ENCODE results near the gene HCAR3.
"Not testable (repeated sequence)": the region's sequence is repeated elsewhere in the genome, so short reads cannot be mapped to it uniquely, and the experiment has no call there.

The HCAR3 gene

GRCh38 chr12:122722387-122722786, 5.8 kb upstream of the HCAR3 start:
- DNase-seq (ENCODE audit: low read depth), result no peak

GRCh38 chr12:122721057-122721545, 4.5 kb upstream of the HCAR3 start:
- no peak for DNase-seq (ENCODE audit: low read depth)

GRCh38 chr12:122715211-122715610, 1.4 kb downstream of the HCAR3 start:
- not testable (repeated sequence) for DNase-seq (ENCODE audit: low read depth)

GRCh38 chr12:122713491-122714188, 3.0 kb downstream of the HCAR3 start:
- DNase-seq (ENCODE audit: low read depth), result not testable (repeated sequence)

GRCh38 chr12:122711266-122711665, 5.3 kb downstream of the HCAR3 start:
- not testable (repeated sequence) for DNase-seq (ENCODE audit: low read depth)

GRCh38 chr12:122710341-122710740, 6.3 kb downstream of the HCAR3 start:
- DNase-seq (ENCODE audit: low read depth), result not testable (repeated sequence)

GRCh38 chr12:122709287-122709686, 7.3 kb downstream of the HCAR3 start:
- DNase-seq (ENCODE audit: low read depth), result not testable (repeated sequence)

- DNase-seq (ENCODE audit: low read depth), result not testable (repeated sequence)
These were observed 12.8 kb downstream of the HCAR3 start for GRCh38 chr12:122703841-122704240.

- DNase-seq (ENCODE audit: low read depth), result not testable (repeated sequence)
These were observed 13.6 kb downstream of the HCAR3 start, which contains the start of gene HCAR2 for GRCh38 chr12:122702890-122703611. TSS of gene HCAR2 (minus strand) at chr12:122703357. CDS start at chr12:122703283, 74 bp downstream.

GRCh38 chr12:122701481-122701880, 15.1 kb downstream of the HCAR3 start:
- not testable (repeated sequence) for DNase-seq (ENCODE audit: low read depth)

- DNase-seq (ENCODE audit: low read depth), result not testable (repeated sequence)
These were observed 16.4 kb downstream of the HCAR3 start for GRCh38 chr12:122700038-122700710.

GRCh38 chr12:122696922-122697321, 19.7 kb downstream of the HCAR3 start:
- not testable (repeated sequence) for DNase-seq (ENCODE audit: low read depth)

- DNase-seq (ENCODE audit: low read depth), result no peak
These were observed 25.0 kb downstream of the HCAR3 start for GRCh38 chr12:122691566-122691965.

- DNase-seq (ENCODE audit: low read depth), result no peak
These were observed 28.3 kb downstream of the HCAR3 start for GRCh38 chr12:122688291-122688690.

- no peak for DNase-seq (ENCODE audit: low read depth)
These were observed 29.5 kb downstream of the HCAR3 start for GRCh38 chr12:122687086-122687485.

- DNase-seq (ENCODE audit: low read depth), result no peak
These were observed 30.1 kb downstream of the HCAR3 start for GRCh38 chr12:122686538-122686937.

GRCh38 chr12:122684297-122684813, 32.3 kb downstream of the HCAR3 start:
- no peak for DNase-seq (ENCODE audit: low read depth)

GRCh38 chr12:122681814-122682213, 34.8 kb downstream of the HCAR3 start:
- DNase-seq (ENCODE audit: low read depth), result no peak

GRCh38 chr12:122680989-122681388, 35.6 kb downstream of the HCAR3 start:
- not testable (repeated sequence) for DNase-seq (ENCODE audit: low read depth)

GRCh38 chr12:122676781-122677180, 39.8 kb downstream of the HCAR3 start:
- not testable (repeated sequence) for DNase-seq (ENCODE audit: low read depth)

GRCh38 chr12:122676015-122676414, 40.6 kb downstream of the HCAR3 start:
- not testable (repeated sequence) for DNase-seq (ENCODE audit: low read depth)

- no peak for DNase-seq (ENCODE audit: low read depth)
These were observed 44.1 kb downstream of the HCAR3 start for GRCh38 chr12:122672515-122672914.

Measured in HS-5 (cell line).